ENCODE data around the gene PCSK1N.
"Not testable (repeated sequence)": the region's sequence is repeated elsewhere in the genome, so short reads cannot be mapped to it uniquely, and the experiment has no call there.

Gene PCSK1N

DNA sequence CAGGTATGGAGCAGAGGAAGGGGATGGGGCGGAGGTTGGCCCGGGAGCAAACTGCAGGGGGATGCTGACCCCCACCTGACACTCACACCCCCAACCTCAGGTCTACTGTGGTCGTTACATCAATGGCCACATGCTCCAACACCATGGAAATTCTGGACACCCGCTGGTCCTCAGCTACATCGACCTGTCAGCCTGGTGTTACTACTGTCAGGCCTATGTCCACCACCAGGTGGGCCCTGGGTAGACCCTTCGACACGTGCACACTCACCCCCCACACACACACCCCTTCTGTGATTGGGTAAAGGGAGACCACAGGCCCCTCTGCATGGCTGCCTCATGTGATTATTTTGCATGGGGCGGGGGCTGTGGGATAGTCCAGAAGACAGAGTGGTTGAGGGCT lies 11.3 kb downstream of the PCSK1N start:
- in situ Hi-C loops (cut with MboI; ENCODE audit: low sequenced_read_pairs, unreplicated experiment), result no loop called here
- no peak for DNase-seq (ENCODE audit: low spot score)
- TF ChIP-seq, protein P1, sequence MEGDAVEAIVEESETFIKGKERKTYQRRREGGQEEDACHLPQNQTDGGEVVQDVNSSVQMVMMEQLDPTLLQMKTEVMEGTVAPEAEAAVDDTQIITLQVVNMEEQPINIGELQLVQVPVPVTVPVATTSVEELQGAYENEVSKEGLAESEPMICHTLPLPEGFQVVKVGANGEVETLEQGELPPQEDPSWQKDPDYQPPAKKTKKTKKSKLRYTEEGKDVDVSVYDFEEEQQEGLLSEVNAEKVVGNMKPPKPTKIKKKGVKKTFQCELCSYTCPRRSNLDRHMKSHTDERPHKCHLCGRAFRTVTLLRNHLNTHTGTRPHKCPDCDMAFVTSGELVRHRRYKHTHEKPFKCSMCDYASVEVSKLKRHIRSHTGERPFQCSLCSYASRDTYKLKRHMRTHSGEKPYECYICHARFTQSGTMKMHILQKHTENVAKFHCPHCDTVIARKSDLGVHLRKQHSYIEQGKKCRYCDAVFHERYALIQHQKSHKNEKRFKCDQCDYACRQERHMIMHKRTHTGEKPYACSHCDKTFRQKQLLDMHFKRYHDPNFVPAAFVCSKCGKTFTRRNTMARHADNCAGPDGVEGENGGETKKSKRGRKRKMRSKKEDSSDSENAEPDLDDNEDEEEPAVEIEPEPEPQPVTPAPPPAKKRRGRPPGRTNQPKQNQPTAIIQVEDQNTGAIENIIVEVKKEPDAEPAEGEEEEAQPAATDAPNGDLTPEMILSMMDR (IDR thresholded peaks at IDR 0.05; ENCODE audit: borderline replicate concordance, control extremely low read depth, extremely low read depth, insufficient read depth, missing control alignments), result no peak

DNA sequence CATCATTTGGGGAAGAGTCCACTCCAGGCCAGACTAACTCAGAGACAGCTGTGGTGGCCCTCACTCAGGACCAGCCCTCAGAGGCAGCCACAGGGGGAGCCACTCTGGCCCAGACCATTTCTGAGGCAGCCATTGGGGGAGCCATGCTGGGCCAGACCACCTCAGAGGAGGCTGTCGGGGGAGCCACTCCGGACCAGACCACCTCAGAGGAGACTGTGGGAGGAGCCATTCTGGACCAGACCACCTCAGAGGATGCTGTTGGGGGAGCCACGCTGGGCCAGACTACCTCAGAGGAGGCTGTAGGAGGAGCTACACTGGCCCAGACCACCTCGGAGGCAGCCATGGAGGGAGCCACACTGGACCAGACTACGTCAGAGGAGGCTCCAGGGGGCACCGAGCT lies 12.4 kb downstream of the PCSK1N start:
- in situ Hi-C loops (cut with MboI; ENCODE audit: low sequenced_read_pairs, unreplicated experiment), result no loop called here
- no peak for DNase-seq (ENCODE audit: low spot score)
- TF ChIP-seq, protein P1 (IDR thresholded peaks at IDR 0.05; ENCODE audit: borderline replicate concordance, control extremely low read depth, extremely low read depth, insufficient read depth, missing control alignments), result no peak

DNA sequence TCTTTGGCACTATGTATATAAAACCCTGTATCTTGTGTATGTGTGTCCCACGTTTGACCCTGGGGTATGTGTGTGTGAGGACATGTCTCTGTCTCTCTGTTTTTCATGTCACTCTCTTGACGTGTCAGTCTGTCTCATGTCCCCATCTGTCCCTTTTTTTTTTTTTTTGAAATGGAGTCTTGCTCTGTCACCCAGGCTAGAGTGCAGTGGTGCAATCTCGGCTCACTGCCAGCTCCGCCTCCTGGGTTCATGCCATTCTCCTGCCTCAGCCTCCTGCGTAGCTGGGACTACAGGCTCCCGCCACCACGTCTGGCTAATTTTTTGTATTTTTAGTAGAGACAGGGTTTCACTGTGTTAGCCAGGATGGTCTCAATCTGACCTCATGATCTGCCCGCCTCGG lies 16.0 kb downstream of the PCSK1N start:
- in situ Hi-C loops (cut with MboI; ENCODE audit: low sequenced_read_pairs, unreplicated experiment); DNase-seq (ENCODE audit: low spot score): not testable (repeated sequence)

DNA sequence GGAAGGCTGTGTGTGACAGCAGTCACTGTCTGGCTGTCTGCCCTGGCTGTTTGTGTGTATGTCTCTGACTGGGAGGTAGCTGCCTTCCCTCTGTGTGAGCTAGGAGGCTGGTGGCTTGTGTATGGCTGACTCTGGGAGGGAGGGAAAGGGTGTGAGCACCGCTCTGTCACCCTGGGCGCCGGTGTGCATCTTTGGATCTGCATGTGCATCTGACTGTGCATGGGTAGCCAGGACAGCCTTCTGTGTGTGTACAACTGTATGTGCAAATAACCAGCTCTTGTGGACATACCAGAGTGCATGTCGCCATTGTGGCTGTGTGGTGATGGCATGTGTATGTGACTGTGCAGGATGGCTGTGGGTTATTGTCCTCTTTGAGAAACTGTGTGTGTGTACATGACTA lies 16.5 kb downstream of the PCSK1N start:
- no peak for DNase-seq (ENCODE audit: low spot score)
- TF ChIP-seq, protein P1 (IDR thresholded peaks at IDR 0.05; ENCODE audit: borderline replicate concordance, control extremely low read depth, extremely low read depth, insufficient read depth, missing control alignments), result no peak
- in situ Hi-C loops (cut with MboI; ENCODE audit: low sequenced_read_pairs, unreplicated experiment), result no loop called here

DNA sequence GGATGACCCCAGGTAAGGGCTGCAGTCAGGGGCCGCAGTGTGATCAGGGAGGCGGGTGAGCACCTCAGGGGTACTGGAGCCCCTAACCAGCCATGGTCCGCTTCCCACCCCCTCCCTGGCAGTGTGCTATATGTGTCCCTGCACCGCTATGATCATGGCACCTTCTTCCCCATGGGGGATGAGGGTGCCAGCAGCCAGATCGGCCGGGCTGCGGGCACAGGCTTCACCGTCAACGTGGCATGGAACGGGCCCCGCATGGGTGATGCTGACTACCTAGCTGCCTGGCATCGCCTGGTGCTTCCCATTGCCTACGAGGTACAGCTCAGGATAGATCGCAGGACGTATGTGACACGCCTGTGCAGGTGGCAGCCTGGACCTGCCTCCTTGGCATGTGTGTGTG lies 17.3 kb downstream of the PCSK1N start:
- DNase-seq (ENCODE audit: low spot score), result no peak
- TF ChIP-seq, protein P1 (IDR thresholded peaks at IDR 0.05; ENCODE audit: borderline replicate concordance, control extremely low read depth, extremely low read depth, insufficient read depth, missing control alignments), result no peak
- in situ Hi-C loops (cut with MboI; ENCODE audit: low sequenced_read_pairs, unreplicated experiment), result no loop called here

DNA sequence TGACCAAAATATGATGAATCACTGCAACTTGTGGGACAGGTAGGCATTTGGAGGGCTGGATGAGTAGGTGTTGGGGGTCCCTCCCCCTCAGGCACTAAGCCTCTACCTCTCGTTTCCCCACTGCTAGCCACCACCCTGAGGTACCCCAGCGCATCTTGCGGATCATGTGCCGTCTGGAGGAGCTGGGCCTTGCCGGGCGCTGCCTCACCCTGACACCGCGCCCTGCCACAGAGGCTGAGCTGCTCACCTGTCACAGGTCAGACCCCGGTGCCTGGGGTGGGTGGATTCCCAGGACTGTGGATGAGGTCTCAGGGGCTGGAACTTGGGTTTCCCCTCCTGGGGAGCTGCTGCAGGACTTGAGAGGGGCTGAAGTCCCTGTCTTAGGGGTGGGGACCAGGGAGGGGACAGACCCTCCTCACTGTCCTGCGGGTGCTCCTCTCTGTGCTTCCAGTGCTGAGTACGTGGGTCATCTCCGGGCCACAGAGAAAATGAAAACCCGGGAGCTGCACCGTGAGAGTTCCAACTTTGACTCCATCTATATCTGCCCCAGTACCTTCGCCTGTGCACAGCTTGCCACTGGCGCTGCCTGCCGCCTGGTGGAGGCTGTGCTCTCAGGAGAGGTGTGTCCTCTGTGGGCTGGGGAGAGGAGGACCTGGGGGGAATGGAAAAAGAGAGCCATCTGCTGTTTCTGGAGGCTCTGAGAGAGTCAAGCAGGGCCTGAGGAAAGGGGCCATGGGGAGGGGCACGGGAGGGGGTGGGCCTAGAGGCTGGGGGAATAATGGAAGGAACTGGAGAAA lies 19.2 kb downstream of the PCSK1N start:
- TF ChIP-seq, protein P1 (IDR thresholded peaks at IDR 0.05; ENCODE audit: borderline replicate concordance, control extremely low read depth, extremely low read depth, insufficient read depth, missing control alignments), result no peak
- in situ Hi-C loops (cut with MboI; ENCODE audit: low sequenced_read_pairs, unreplicated experiment), result no loop called here
- DNase-seq (ENCODE audit: low spot score), result no peak

DNA sequence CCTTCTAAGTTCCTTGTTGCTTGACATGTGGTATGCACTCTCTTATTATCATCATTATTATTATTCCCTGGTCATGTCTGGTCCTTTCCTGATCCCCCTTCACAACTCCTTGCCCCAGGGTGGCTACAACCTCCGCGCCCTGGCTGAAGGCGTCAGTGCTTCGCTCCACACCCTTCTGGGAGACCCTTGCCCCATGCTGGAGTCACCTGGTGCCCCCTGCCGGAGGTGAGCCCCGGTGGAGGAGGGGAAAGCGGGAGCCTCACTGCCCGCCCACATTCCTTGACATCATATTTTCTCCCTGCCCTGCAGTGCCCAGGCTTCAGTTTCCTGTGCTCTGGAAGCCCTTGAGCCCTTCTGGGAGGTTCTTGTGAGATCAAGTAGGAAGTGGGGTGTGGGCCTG lies 20.1 kb downstream of the PCSK1N start:
- no peak for DNase-seq (ENCODE audit: low spot score)
- in situ Hi-C loops (cut with MboI; ENCODE audit: low sequenced_read_pairs, unreplicated experiment), result no loop called here
- TF ChIP-seq, protein P1 (IDR thresholded peaks at IDR 0.05; ENCODE audit: borderline replicate concordance, control extremely low read depth, extremely low read depth, insufficient read depth, missing control alignments), result no peak

Measured in GM13976 (cell line).